ENCODE results near the gene COX6A2. TPM values are rescaled to one million over a fixed set of nuclear protein-coding genes. Genes with fewer than 3 reads are reported as not detected.

Gene COX6A2
- total RNA-seq, 1 donor from 2014 or later, result not detected

- Mint-ChIP-seq H3K4me3 (no peak overlapping the region), H3K27ac (no peak overlapping the region), H3K9me3 (no peaks in the 10 kb centered on the region), H3K27me3 (no peaks in the 10 kb centered on the region), H3K36me3 (no peaks in the 10 kb centered on the region), H3K4me1 (ENCODE audit: unreplicated experiment) (peaks cover 4% of the 10 kb centered on the region)
- TF ChIP-seq CTCF (conservative IDR thresholded peaks at IDR 0.05), result no peak
- DNase-seq (ENCODE audit: extremely low spot score, unreplicated experiment), result no peak
Measured at GRCh38 chr16:31465788-31466370, 37.7 kb upstream of the COX6A2 start.

GRCh38 chr16:31464781-31465260 is 36.7 kb upstream of the COX6A2 start:
- no peak overlapping the region for H3K4me3 Mint-ChIP-seq
- no peaks in the 10 kb centered on the region for H3K27me3 Mint-ChIP-seq
- peaks cover 10% of the 10 kb centered on the region for H3K4me1 Mint-ChIP-seq (ENCODE audit: unreplicated experiment)
- no peaks in the 10 kb centered on the region for H3K36me3 Mint-ChIP-seq
- no peak for TF ChIP-seq CTCF (conservative IDR thresholded peaks at IDR 0.05)
- no peaks in the 10 kb centered on the region for H3K9me3 Mint-ChIP-seq
- no peak overlapping the region for H3K27ac Mint-ChIP-seq
- no peak for DNase-seq (ENCODE audit: extremely low spot score, unreplicated experiment)

GRCh38 chr16:31464348-31464769 is 36.2 kb upstream of the COX6A2 start:
- Mint-ChIP-seq H3K36me3 (no peaks in the 10 kb centered on the region), H3K9me3 (no peaks in the 10 kb centered on the region), H3K27me3 (no peaks in the 10 kb centered on the region), H3K4me3 (no peak overlapping the region), H3K27ac (no peak overlapping the region), H3K4me1 (ENCODE audit: unreplicated experiment) (peaks cover 10% of the 10 kb centered on the region)
- TF ChIP-seq CTCF (conservative IDR thresholded peaks at IDR 0.05), result no peak
- DNase-seq (ENCODE audit: extremely low spot score, unreplicated experiment), result no peak

- H3K4me1 Mint-ChIP-seq (ENCODE audit: unreplicated experiment), result peaks cover 13% of the 10 kb centered on the region
Measured at GRCh38 chr16:31461921-31462804, 34.0 kb upstream of the COX6A2 start.

More at GRCh38 chr16:31461921-31462804, 34.0 kb upstream of the COX6A2 start:
- no peaks in the 10 kb centered on the region for H3K36me3 Mint-ChIP-seq
- no peaks in the 10 kb centered on the region for H3K9me3 Mint-ChIP-seq
- no peak overlapping the region for H3K27ac Mint-ChIP-seq
- DNase-seq (ENCODE audit: extremely low spot score, unreplicated experiment), result no peak
- H3K4me3 Mint-ChIP-seq, result no peak overlapping the region
- no peak for TF ChIP-seq CTCF (conservative IDR thresholded peaks at IDR 0.05)
- H3K27me3 Mint-ChIP-seq, result no peaks in the 10 kb centered on the region

All from type B pancreatic cell (in vitro differentiated cells).